Posterior cingulate gyrus (tissue), 11 donors: ENCODE measurements around the gene CHST3.

Experiments used
- DNase-seq, 10 donors: peaks; one replicate each; pipeline versions ENCODE4 v3.0.0 to v3.0.0-alpha.2; 2020 to 2021; ENCODE audit warnings: mixed read lengths in 3 of 10
- intact Hi-C: fragments of 100-400 bp; cut with DNase I; formaldehyde crosslinking; loops from one replicate; pipeline ENCODE4 v1.15.1; 2023

The CHST3 gene

DNA sequence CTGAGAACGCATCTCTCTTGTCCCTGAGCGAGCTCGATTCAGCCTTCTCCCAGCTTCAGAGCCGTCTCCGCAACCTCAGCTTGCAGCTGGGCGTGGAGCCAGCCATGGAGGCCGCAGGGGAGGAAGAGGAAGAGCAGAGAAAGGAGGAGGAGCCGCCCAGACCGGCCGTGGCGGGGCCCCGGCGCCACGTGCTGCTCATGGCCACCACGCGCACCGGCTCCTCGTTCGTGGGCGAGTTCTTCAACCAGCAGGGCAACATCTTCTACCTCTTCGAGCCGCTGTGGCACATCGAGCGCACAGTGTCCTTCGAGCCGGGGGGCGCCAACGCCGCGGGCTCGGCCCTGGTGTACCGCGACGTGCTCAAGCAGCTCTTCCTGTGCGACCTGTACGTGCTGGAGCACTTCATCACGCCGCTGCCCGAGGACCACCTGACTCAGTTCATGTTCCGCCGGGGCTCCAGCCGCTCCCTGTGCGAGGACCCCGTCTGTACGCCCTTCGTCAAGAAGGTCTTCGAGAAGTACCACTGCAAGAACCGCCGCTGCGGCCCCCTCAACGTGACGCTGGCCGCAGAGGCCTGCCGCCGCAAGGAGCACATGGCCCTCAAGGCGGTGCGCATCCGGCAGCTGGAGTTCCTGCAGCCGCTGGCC lies 43.2 kb downstream of the CHST3 start:
- intact Hi-C loops: loop anchor here (5.0 kb wide), 1 partner anchor 40 kb away; no protein-coding TSS in a partner anchor

DNA sequence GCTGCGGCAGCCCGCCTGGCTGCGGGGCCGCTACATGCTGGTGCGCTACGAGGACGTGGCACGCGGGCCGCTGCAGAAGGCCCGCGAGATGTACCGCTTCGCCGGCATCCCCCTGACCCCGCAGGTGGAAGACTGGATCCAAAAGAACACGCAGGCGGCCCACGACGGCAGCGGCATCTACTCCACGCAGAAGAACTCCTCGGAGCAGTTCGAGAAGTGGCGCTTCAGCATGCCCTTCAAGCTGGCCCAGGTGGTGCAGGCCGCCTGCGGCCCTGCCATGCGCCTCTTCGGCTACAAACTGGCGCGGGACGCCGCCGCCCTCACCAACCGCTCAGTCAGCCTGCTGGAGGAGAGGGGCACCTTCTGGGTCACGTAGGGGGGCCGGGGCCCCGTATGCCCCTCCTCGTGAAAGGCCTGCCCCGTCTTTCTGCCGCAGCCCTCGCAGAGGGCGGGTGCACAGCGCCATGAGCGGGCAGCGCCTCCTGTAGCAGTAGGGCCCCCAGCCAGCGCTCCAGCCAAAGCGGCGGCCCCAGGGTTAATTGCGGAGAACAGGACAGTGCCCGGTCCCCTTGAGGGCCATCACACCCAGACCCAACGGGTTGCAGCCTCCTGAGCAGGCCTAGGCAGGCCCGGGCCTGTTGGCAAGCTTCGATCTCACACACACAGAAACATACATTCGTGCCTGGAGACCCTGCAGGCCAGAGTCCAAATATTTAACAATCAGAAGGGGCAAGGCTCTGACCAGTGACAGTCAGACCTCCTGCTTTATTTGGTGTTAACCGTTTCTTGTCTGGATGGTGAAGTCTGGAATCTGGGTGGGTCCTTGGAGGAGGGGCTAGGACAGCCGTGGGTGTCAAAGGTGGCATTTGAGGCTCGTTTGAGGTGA lies 44.1 kb downstream of the CHST3 start:
- DNase-seq: peak in 1 of 10 donors; percentile 87
- intact Hi-C loops: loop anchor here (5.0 kb wide), 1 partner anchor 41 kb away; no protein-coding TSS in a partner anchor

More for the DNA sequence above, 43.2 kb downstream of the CHST3 start:
- peak in 2 of 10 donors; percentile 73 to 94 for DNase-seq

DNA sequence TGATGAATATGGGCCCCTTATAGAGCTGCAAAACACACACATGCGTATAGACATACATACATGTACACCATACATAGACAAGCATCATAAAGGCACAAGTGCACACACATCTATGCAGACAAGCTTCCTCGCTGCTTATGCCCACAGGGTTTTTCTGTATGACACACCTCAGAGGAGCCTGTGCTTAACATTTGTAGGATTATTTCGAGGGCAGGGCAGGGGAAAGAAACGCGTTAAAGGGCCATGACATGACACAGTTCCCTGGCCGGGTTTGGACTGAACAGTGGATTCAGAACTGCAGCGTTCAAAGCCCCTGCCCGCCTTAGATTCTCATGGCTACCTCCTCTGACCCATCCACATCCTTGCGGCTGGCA lies 44.8 kb downstream of the CHST3 start:
- intact Hi-C loops: loop anchor here (5.0 kb wide), 1 partner anchor 42 kb away; no protein-coding TSS in a partner anchor
- no peak for DNase-seq

DNA sequence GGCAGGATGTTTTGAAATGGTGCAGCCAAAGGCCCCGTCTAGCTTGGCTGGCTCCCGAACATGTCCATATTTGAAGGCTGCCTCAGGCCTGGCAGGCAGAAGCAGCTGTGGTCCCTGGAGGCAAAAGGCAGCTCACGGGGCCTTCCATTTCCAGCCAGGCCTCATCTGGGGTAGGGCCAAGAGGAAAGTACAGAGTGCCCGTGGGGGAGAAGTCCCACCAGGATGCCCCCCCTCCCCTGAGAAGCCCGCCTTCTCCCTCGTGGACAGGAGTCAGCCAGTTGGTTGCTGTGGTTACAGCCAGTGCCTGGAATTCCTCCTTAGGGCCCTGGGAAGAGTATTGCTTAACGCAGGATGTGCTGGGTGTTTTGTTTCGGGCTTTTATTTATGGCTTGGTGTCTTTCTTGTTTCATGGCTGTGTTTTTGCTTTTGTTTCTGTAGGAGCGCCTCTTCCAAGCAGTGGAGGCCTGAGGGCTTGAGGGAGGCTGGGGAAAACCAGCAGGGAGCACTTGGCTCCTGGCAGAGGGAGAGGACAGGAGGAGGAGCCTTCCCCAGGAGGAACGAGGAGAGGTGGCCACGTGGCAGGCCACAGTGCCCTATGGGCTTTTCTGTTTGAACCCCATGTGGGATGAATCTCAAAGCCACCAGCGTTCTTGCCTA lies 45.4 kb downstream of the CHST3 start:
- peak in 8 of 10 donors; percentile 42 to 90 (median 66) for DNase-seq
- intact Hi-C loops: loop anchor here (5.0 kb wide), 1 partner anchor 42 kb away; no protein-coding TSS in a partner anchor

DNA sequence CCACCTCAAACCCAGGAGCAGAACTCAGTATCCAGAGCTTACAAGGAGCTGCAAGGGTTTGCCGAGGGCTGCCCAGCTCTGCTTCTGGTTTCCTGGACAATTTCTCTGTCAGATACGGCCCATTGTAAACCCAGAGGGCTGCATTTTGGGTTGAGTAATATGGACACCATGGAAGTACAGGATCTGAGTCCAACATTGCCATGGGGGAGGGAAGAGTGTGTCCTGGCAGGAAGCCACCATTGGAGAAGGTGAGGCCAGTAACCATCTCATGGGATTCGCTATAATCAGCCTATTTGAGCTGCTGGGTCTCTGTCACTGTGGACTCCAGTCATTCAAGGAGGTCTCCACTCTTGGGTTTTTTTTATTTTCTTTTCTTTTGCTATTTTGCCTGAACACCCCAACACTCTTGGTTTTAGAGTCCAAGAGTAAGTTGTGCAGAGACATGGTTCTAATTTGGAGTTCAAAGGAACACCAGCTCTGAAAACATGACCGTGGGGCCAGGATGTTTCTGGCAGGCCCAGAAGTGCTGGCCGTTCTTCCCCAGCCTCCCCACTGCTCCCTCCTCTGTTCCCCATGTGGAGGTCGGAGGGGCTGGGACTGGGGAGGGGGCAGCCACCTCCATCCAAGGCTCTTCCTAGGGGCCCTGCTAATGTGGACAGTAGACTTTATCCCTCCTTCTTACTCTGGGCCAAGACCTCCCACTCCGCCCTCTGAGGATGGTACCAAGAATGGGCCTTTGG lies 46.2 kb downstream of the CHST3 start:
- intact Hi-C loops: no loop called here

DNA sequence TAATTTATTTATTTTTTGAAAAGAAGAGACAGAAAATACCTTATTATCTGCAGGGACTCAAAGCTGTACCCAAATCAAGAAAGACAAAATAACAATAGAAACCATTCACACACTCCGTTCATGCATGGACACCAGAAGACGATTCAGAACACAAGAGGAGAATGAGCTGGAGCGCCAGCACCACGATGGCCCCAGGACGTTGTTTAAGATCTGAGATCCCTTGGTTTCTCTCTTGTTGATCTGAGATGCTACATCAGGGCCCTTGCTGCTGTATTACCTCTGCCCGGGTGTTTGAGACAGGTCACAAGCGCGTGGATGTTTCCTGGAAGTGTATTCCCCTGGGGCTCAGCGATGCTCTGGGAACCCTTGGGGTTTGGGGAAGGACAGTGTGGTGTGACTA lies 46.8 kb downstream of the CHST3 start:
- intact Hi-C loops: no loop called here
- no peak for DNase-seq

More for the DNA sequence above, 46.2 kb downstream of the CHST3 start:
- peak in 1 of 10 donors; percentile 54 for DNase-seq

DNA sequence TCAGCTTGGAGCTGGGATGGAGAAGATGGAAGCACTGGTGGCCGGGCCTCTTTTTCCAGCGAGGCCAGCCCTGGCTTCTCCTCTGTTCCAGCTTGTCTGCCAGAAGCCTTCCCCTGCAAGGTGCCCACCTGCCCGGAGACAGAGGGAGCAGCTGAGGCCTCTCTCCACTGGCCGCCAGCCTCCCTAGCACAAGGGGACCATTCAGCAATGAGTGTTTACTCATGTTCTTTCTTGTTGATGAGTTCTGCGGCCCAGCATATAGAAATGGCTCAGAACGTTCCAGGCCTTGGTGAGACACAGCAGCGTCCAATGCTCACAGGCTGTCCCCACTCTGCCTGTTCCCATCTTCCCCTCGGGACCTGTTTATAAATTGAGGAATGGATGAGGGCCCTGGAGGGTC lies 47.3 kb downstream of the CHST3 start:
- intact Hi-C loops: no loop called here
- peak; percentile 44 to 96 (median 74) for DNase-seq

DNA sequence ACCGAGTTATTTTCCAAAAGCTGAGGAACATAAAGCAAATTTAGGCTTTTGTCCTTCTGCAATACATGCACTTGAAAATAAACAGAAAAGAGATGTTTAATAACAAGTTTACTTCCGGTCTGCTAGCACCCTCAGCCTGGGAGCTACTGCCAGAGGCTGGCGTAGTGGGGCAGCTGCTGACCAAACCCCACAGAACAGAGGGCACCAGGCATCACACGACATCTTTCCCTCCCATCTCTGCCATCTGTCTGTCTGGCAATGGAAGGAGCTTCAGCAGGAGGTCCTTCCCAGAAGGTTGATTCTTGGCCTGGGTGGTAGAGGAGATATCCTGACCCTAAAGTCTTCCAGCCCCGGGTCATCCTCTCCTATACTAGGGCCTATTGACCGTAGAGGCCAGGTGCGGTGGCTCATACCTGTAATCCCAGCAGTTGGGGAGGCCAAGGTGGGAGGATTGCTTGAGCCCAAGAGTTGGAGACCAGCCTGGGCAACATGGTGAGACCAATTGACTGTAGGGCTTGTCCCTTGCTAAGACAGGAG lies 47.8 kb downstream of the CHST3 start:
- intact Hi-C loops: no loop called here
- peak in 1 of 10 donors; percentile 88 for DNase-seq

DNA sequence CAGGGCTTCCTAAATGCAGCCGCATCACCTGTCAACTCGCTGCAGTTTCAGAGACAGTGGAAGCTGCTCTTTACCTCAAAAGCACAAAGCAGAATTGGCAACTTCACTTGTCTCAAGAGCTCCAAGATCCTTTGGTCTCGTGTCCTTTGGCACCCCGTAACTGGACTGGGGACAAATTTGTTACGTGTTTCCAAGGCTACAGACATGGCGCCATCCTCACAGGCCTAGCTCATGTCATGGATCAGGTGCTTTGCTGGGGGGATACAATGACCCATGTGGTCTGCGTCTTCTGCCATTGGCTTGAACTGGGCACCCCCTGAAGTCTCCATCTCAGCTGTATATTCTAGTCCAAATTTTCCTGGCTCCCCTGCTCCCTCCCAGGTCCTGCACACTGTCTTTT lies 48.6 kb downstream of the CHST3 start:
- intact Hi-C loops: no loop called here
- no peak for DNase-seq

DNA sequence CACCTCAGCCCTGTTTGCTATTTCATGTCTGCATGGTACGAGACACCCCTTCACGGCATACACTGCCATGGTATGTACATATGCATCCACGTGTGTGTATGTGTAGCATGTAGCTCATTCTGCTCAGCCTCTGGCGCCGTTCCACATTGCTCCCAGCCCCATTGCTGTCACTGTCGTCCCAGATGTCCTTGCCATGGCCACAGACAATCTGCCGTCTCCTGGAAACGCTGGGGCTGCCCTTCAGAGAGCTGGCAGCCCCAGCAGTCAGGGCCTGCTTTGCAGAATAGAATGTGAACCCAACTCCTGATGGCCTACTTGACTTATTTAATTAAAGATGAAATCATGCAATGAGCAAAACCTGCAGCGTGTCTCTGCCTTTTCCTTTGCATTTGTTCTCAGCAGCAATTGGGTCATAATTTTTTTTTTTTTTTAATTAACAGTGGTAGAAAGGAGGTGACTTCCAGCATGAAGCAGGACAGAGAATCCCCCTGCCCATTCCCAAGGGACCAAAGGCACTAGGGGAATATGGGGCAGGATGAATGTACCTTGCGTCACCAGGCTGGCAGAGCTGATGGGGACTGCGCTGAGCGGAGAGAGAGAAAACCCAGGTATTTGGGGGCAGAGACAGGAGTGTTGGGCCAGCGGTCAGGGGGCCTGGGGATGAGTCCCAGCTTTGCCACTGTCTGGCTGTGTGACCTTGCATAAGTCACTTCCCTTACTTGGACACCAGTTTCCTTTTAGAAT lies 49.2 kb downstream of the CHST3 start:
- intact Hi-C loops: no loop called here

DNA sequence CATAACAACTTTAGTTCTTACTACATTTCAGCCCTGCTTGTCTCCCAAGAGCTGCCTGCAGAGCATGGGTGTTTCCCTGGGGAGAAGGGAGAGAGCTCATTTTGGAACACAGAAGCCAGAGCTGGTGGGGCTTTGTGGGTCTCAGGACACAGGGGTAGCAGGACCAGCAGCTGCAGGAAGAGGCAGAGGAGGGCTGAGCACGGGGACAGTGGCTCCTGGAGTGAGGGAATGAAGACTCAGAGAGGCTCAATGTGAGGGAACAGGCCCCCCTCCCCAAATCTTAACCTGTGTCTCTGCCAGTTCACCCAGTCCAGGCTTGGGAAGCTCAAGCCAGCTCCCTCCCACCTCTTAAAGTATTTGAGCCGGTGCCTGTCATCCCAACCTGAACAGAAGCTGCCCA lies 50.0 kb downstream of the CHST3 start:
- intact Hi-C loops: no loop called here
- peak in 1 of 10 donors; percentile 29 for DNase-seq

More for the DNA sequence above, 49.2 kb downstream of the CHST3 start:
- peak in 6 of 10 donors; percentile 44 to 95 (median 58) for DNase-seq

DNA sequence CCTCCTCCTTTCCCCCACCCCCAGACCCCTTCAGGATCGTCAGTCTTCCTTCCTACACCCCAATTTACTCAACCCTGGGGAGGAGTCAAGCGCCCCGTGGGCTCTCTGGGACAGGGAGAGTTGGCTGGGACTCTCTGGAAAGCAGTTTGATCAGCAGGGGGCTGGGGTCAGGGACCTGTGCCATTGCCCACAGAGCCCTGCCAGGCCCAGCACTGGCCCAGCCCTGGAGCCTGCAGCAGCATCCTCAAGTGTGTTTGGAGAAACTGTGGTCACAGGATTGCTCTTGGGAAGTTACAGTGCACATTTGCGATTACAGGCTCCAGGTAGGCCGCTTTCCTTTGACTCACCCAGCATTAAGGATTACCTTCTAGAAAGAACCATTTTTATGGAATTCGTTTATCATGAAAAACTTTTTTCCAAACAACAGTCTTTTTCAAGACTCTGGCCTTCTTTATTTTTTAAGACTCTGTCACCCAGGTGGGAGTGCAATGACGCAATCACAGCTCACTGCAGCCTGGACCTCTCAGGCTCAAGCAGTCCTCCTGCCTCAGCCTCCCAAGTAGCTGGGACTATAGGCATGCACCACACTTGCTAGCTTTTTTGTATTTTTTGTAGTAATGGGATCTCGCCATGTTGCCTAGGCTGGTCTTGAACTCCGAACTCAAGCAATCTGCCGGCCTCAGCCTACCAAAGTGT lies 50.7 kb downstream of the CHST3 start:
- no peak for DNase-seq
- intact Hi-C loops: no loop called here

DNA sequence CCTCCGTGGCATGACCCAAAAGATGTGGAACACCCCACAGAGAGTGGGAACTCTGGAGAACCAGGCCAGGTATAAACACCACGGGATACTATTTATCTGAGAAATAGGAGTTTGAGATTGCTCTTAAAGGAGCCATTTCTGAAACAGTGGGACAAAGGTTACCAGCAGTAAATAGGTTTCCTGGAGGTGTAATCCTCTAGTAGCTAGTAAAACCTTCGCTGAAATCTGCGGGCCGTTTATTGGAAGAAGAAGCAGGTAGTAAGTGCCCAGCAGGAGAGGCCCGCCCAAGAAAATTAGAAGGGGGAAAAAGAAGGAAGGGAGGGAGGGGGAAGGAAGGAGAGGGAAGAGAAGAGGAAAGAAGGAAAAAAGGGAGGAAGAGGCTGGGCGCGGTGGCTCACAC lies 51.6 kb downstream of the CHST3 start:
- DNase-seq: no peak
- intact Hi-C loops: no loop called here

DNA sequence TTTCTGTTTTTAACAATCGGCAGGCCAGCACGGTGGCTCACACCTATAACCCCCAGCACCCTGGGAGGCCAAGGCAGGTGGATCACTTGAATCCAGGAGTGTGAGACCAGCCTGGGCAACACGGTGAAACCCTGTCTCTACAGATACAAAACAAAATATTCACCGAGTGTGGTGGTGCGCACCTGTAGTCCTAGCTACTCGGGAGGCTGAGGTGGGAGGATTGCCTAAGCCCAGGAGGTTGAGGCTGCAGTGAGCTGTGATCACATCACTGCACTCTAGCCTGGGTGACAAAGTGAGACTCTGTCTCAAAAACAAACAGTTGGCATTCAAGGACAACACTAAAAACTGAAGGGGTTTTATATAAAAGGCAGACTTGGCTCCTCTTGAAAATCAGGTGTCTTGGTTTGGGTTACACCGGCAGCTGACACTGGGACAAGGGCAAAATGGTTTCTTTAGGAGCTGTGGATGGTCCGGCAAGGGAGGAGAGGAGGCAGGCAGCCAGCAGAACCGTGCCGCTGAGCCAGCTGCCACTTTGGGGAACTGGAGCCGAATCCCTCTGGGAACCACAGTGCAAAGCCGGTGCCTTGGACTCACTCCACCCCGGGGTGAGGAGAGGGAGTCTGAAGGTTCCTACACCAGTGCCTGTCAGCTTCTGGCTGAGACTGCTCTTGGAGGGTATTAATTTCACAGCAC lies 52.6 kb downstream of the CHST3 start:
- intact Hi-C loops: no loop called here
- DNase-seq: peak in 4 of 10 donors; percentile 40 to 88 (median 48)

DNA sequence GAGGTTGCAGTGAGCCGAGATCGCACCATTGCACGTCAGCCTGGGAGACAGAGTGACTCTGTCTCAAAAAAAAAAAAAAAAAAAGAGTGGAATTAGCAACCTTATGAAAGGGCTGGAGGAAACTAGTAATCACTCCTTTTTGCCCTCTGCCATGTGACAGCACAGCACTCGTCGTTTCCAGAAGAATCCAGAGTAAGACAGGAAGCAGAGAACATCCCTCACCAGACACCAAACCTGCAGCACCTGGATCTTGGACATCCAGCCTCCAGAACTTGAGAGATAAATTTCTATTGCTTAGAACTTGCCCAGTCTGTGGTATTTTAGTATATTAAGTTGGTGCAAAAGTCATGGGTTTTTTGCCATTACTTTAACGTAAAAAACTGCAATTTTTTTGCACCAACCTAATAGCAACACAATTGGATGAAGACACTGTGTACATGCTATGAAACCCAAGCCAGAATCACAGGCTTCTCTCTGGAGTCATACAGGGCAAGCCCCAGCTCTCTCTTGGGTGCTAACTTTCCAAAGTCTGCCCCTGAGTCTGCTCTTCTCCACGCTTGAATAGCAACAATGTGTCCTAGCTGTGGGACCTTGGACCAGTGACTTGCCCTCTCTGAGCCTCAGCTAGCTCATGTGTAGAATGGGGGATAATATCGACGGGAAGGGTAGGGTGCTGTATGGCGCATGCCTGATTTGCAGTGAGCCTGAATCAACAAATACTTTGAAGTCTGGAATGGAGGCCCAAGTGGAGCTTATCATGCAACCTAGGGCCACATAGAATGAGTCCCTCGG lies 55.1 kb downstream of the CHST3 start:
- intact Hi-C loops: no loop called here
- peak in 1 of 10 donors; percentile 32 for DNase-seq

DNA sequence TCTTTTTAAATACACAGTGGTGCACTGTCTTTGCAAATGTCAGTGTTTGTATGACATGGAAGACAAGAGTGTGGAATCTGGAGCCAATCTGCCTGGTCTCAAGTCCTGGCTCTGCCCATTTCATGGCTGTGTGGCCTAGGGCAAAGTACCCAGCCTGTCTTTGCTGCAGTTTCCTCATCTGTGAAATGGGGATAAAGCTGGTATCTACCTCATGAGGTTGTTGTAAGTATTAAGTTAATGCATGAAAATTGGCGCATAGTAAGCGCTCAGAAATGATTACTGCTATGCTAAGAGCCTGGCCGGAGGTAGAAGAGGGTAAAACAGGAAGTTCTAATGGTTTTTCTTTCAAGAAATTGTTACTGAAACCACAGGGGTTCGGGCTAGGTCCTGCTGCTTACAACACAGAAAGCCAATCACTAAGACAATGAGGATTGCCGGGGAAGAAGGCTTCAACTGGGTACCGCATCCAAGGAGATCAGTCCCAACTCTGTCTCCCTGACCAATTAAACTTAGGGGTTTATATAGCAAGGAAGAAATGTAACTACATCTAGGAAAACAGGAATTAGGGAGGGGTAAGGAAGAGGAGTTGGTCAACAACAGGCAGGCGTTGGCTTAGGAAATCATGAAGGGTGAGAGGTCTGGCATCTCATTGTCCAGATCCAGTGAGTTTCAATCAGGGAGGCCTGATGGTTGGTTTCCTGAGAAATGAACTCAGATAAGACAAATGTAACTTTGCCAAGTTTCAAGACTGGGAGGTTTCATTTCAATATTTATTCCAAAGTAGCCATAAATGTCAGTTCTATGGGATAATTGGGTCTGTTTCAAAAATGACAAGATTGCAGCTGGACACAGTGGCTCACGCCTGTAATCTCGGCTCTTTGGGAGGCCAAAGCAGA lies 57.0 kb downstream of the CHST3 start:
- DNase-seq: no peak
- intact Hi-C loops: no loop called here
